Suprapubic skin (tissue), 4 donors: ENCODE results near the gene PDGFRB. TPM values are rescaled to one million over a fixed set of nuclear protein-coding genes. Genes with fewer than 3 reads are reported as not detected.
A peak's percentile ranks its signal among the peaks of the same experiment; 100 is the strongest.

Source experiments
- DNase-seq, 2 donors: peaks; one replicate each; pipeline ENCODE4 v3.0.0-alpha.2; 2019; ENCODE audit warnings: low spot score in 2 of 2
- H3K27ac ChIP-seq: fragments of 200-600 bp; sonication (generic); one replicate; pipeline ENCODE4 v1.5.1; 2019
- H3K27me3 ChIP-seq: fragments of 200-600 bp; sonication (generic); one replicate; pipeline ENCODE4 v1.5.1; 2019
- H3K36me3 ChIP-seq: fragments of 200-600 bp; sonication (generic); one replicate; pipeline ENCODE4 v1.5.1; 2019
- H3K4me1 ChIP-seq: fragments of 200-600 bp; sonication (generic); one replicate; pipeline ENCODE4 v1.5.1; 2019
- H3K4me3 ChIP-seq: fragments of 200-600 bp; sonication (generic); one replicate; pipeline ENCODE4 v1.5.1; 2019; ENCODE audit warnings: mild to moderate bottlenecking
- H3K9me3 ChIP-seq: fragments of 200-600 bp; sonication (generic); one replicate; pipeline ENCODE4 v1.5.1; 2019
- EP300 ChIP-seq: sonication (generic); formaldehyde crosslinking; IDR thresholded peaks from one replicate; pipeline ENCODE4 v1.6.1; 2017; ENCODE audit warnings: antibody characterized with exemption
- POLR2A ChIP-seq, 2 donors: fragments of 450-650 bp; IDR thresholded peaks; one replicate each; pipeline ENCODE4 v1.6.1; 2017; ENCODE audit warnings: antibody characterized with exemption in 2 of 2, mild to moderate bottlenecking in 2 of 2, moderate library complexity in 2 of 2
- POLR2AphosphoS5 ChIP-seq, 3 donors: sonication (generic); formaldehyde crosslinking; IDR thresholded peaks; one replicate each; pipeline ENCODE4 v1.6.1; 2017; ENCODE audit warnings: antibody characterized with exemption in 3 of 3
- WGBS: methylation state at CpG from one replicate; pipeline ENCODE4 v1.1.5; 2018; 5-methylcytosine and 5-hydroxymethylcytosine counted together
- total RNA-seq, 4 donors: library from RNA; depleted of rRNA; stranded (reverse); fragments of >200 nt; gene quantifications; one replicate each; pipeline ENCODE4 v1.1.0, GENCODE V29; 2016
- TF ChIP-seq, protein P1 (sequence below), 2 donors: fragments of 200-600 bp in 1 of 2; fragments of 450-650 bp in 1 of 2; sonication (generic) in 1 of 2; IDR thresholded peaks; one replicate each; pipeline ENCODE4 v1.5.1; 2016 to 2019; ENCODE audit warnings: antibody characterized with exemption in 2 of 2, mild to moderate bottlenecking in 1 of 2, moderate library complexity in 1 of 2

Gene PDGFRB
- total RNA-seq, 4 donors from 2014 or later = 23.8 to 51.4 (median 43.9) TPM

DNA sequence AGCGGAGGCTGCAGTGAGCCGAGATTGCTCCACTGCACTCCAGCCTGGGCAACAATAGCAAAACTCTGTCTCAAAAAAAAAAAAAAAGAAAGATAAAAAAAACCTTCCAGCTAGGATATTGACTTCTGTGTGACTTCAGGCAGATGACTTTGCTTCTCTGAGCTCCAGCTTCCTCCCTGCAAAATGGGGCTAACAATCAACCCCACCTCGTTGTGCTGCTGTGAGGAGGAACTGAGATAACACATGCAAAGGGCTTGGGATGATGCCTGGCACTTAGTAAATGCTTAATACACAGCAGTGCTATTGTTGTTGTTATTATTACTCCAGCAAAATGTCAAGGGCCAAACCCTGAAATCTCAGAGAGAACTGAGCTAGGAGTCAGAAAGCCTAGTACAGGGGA lies 7.4 kb upstream of the PDGFRB start:
- Histone ChIP-seq H3K9me3 (no peaks in the 10 kb centered on the region), H3K4me1 (peaks cover 45% of the 10 kb centered on the region), H3K27ac (no peak overlapping the region), H3K36me3 (no peaks in the 10 kb centered on the region), H3K27me3 (peaks cover 20% of the 10 kb centered on the region), H3K4me3 (no peak overlapping the region)
- 74% methylated on average over 3 of the region's 3 CpGs for WGBS
- TF ChIP-seq EP300 = no peak
- TF ChIP-seq POLR2AphosphoS5 (IDR thresholded peaks at IDR 0.05) = no peak
- TF ChIP-seq POLR2A (IDR thresholded peaks at IDR 0.05) = no peak
- DNase-seq = no peak

DNA sequence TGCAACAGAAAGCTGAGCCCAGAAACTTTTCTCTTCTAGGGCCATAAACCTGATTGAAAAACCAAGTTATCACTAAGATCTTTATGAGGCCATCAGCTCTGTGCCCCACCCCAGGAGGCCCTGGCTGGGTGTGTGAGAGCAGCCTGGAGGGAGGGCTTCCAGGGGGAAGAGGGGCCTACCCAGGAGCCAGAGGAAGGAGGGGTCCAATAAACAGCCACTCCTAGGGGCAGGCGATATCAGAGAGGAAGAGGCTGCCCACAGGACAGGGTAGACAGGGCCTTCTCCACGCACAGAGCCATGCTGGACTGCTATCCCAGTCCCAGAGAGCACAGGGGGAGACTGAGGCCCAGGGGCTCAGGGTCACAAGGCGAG lies 6.5 kb upstream of the PDGFRB start:
- WGBS = 75% methylated on average over 3 of the region's 3 CpGs
- Histone ChIP-seq H3K27ac (no peak overlapping the region), H3K4me1 (peaks cover 51% of the 10 kb centered on the region), H3K27me3 (peaks cover 11% of the 10 kb centered on the region), H3K4me3 (no peak overlapping the region), H3K36me3 (no peaks in the 10 kb centered on the region), H3K9me3 (no peaks in the 10 kb centered on the region)
- DNase-seq = no peak
- TF ChIP-seq POLR2AphosphoS5 (IDR thresholded peaks at IDR 0.05) = no peak
- TF ChIP-seq POLR2A (IDR thresholded peaks at IDR 0.05) = no peak
- no peak for TF ChIP-seq EP300
- TF ChIP-seq, protein P1, sequence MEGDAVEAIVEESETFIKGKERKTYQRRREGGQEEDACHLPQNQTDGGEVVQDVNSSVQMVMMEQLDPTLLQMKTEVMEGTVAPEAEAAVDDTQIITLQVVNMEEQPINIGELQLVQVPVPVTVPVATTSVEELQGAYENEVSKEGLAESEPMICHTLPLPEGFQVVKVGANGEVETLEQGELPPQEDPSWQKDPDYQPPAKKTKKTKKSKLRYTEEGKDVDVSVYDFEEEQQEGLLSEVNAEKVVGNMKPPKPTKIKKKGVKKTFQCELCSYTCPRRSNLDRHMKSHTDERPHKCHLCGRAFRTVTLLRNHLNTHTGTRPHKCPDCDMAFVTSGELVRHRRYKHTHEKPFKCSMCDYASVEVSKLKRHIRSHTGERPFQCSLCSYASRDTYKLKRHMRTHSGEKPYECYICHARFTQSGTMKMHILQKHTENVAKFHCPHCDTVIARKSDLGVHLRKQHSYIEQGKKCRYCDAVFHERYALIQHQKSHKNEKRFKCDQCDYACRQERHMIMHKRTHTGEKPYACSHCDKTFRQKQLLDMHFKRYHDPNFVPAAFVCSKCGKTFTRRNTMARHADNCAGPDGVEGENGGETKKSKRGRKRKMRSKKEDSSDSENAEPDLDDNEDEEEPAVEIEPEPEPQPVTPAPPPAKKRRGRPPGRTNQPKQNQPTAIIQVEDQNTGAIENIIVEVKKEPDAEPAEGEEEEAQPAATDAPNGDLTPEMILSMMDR (IDR thresholded peaks at IDR 0.05) = no peak

DNA sequence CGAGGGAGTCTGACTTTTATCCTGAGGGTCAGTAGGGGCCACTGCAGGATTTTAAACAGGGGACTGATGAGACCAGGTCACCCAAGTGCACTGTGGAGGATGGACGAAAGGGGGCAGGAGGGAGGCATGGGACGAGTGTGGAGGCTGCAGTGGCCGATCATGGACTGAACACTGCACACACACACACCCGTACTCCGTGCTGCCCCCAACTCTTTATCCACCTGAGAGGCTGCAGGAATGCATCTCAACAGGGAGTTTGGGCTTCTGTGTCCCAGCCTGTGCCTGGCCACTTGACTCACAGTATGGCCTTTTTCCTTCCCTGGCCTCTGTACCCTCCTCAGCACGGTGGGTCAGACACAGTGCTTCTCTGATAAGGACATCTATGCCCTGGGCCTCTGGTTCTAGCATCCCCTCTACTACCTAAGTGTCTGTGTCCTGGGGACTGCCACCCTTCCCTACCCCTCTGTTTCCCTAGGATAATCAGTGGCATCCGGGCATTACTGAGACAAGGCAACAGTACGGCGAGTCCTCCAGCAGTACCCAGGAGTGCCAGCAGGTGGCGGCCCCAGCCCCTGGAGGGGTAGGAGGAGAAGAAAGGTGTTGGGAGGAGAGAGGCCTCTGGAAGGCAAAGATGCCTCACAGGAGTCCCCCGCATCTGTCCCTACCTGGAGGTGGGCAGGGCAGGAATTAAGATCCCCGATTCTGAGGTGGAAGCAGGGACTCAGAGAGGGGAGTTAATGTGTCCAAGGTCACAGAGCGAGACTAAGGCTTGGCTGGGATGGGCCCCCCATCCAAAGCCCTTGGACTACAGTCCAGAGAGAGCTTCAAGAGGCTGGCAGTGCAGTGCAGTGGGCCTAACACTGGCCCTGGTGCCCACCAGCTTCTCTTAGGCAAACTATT lies 5.8 kb upstream of the PDGFRB start:
- no peaks in the 10 kb centered on the region for H3K9me3 ChIP-seq
- H3K27me3 ChIP-seq = peaks cover 5% of the 10 kb centered on the region
- peak; percentile 92 for DNase-seq
- 45% methylated on average over 14 of the region's 14 CpGs for WGBS
- H3K27ac ChIP-seq = peak overlapping the region; percentile 10
- peaks cover 46% of the 10 kb centered on the region for H3K4me1 ChIP-seq
- TF ChIP-seq POLR2A (IDR thresholded peaks at IDR 0.05) = no peak
- TF ChIP-seq, protein P1 (IDR thresholded peaks at IDR 0.05) = peak; percentile 91 to 95
- no peak overlapping the region for H3K4me3 ChIP-seq
- H3K36me3 ChIP-seq = no peaks in the 10 kb centered on the region

DNA sequence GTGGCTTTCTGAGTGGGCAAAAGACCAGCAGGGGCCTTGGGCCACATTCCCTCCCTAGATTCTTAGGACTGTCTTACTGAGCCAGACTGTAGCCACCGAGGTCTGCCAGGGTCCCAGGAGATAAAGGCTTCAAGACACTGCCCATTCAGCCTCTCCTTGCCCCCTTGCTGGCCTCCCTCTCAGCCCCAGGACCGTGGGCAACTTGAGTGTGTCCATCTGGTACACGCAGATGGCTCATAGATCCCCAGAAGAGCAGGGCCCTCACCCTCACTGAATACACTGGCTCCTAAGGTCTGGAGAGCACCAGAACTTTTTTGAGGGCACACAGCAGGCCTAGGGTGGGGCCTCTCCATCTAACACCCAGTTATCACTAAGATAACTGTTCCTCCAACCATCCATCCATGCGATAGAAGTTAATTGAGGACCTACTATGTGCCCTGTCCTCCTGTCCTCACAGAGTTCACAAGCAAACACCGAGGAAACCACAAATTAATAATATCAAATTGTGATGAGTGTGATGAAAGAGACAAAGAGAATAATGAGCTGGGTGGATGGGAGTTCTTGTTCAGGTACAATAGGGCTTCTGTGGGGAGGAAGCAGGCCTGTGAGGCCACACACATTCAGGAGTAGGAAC lies 4.9 kb upstream of the PDGFRB start:
- Histone ChIP-seq H3K27me3 (peaks cover 4% of the 10 kb centered on the region), H3K27ac (peak overlapping the region; percentile 86), H3K4me3 (no peak overlapping the region), H3K4me1 (peaks cover 55% of the 10 kb centered on the region), H3K9me3 (no peaks in the 10 kb centered on the region), H3K36me3 (no peaks in the 10 kb centered on the region)
- DNase-seq = no peak
- no peak for TF ChIP-seq EP300
- TF ChIP-seq, protein P1 (IDR thresholded peaks at IDR 0.05) = no peak
- WGBS = 78% methylated on average over 5 of the region's 5 CpGs

DNA sequence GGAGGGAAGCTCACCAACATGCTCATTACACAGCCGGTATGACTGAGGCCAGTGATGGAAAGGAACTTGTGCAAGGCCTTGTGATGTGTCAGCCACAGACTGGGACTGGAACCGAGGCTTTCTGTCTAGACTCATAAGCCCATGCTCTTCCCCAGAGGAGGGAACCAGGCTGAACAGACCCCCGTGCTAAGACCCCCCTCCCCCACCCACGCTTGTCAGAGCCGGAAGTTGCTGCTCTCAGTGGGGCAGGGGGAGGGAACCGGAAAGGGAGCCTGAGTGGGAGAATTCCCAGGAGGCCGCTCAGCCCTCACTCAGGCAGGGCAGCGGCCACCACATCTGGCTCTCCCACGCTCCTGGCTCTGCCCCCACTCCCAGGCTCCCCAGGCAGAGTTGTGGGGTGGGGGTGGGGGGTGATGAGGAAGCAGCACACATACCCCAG lies 4.1 kb upstream of the PDGFRB start:
- TF ChIP-seq POLR2AphosphoS5 (IDR thresholded peaks at IDR 0.05) = no peak
- TF ChIP-seq, protein P1 (IDR thresholded peaks at IDR 0.05) = no peak
- H3K27me3 ChIP-seq = peaks cover 7% of the 10 kb centered on the region
- H3K4me3 ChIP-seq = no peak overlapping the region
- H3K36me3 ChIP-seq = no peaks in the 10 kb centered on the region
- H3K9me3 ChIP-seq = no peaks in the 10 kb centered on the region
- peak overlapping the region; percentile 86 for H3K27ac ChIP-seq
- peaks cover 58% of the 10 kb centered on the region for H3K4me1 ChIP-seq
- DNase-seq = no peak
- WGBS = 61% methylated on average over 9 of the region's 9 CpGs
